ENCODE data around the gene EPGN.

EPGN gene

GRCh38 chr4:74344031-74344430, 35.8 kb downstream of the EPGN start:
- ATAC-seq = no peak

DNA sequence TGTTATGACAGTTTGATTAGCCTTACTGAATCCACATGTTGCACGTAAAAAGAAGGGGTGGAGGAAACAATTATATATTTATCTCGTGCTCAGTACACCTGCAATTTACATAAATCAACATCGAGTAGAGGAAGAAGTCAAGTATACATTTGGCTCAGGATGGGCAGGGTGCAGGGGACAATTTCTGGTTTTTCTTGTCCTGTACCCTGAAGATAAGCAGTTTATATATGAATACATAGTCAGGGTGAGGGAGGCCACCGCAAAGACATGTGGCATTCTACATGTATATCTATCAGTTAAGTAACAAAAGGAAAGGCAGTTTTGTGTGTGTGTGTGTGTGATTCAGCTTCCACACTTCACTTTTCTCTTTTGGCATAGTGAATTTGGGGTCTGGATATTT, 45.6 kb downstream of the EPGN start:
- ATAC-seq = no peak

GRCh38 chr4:74357965-74358364, 49.7 kb downstream of the EPGN start:
- ATAC-seq = no peak

DNA sequence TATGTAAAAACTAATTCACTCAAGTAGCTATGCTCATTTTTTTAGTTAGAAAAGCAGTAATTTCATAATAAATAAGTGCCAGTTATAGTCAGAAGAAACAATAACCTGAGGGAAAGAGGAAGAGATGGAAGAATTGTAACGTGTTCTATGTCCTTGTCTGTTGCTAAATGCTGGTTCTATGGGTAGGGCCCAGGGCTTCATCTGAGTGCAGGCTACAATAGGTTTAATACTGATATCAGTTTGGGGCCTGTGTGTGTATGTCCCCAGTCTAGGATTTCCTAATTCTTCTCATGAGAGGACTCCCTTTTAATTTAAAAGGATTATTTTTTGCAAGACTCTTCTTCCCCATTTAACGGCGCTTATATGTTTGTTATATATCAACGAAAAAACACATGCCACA, 53.4 kb downstream of the EPGN start:
- no peak for ATAC-seq

GRCh38 chr4:74362347-74362746, 54.1 kb downstream of the EPGN start:
- ATAC-seq = no peak

DNA sequence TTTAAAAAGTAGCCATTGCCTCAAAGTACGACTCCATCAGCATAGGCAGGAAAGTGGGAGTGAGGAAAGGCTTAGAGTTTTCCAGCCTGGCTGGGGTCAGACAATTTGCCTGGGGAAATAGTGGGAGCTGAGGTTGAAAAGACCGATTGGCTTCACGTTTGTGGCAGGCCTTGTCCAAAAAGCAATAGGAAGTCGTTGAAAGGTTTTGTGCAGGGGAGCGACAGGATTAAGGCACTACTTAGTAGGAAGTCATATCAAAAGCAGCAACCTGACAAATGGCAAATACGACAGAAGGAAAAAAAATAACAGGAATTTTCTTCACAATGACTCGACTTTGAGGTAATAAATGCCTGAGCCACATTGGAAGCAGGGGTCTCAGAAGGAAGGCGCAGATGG, 56.0 kb downstream of the EPGN start:
- ATAC-seq = no peak

DNA sequence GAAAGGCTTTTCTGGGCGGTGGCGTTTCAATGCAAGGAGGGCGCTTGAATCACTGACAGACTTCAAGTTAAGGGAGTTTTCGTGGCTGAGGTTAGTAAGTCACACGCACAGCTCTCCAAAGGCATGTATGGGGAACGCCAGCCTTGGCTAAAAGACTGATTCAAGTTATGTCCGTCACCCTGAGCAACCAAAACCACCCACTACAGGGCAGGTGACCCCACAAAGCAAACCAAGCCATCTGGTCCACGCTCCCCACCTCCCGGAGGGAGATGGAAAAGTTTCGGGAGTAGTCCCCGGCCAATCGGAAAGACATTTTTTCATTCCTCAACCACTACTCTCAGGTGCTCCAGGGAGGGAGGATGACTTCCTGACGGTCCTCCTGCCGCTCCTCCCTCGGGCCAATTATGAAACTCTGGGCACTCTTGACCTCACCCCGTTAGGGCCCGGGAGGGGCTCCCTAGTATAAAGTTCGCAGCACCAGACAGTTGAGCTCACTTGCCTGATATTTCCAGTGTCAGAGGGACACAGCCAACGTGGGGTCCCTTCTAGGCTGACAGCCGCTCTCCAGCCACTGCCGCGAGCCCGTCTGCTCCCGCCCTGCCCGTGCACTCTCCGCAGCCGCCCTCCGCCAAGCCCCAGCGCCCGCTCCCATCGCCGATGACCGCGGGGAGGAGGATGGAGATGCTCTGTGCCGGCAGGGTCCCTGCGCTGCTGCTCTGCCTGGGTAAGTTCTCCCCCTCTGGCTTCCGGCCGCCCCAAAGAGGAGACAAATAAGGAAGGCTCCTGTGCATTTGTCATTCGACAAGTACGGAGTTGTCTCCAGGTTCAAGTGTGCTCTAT, 56.6 kb downstream of the EPGN start, which contains the start of gene EREG:
EREG (plus strand) TSS at position 494 of the 840 bp plus-strand sequence; CDS start at position 658, 164 bp downstream.
- peak; percentile 20 to 35 for ATAC-seq

DNA sequence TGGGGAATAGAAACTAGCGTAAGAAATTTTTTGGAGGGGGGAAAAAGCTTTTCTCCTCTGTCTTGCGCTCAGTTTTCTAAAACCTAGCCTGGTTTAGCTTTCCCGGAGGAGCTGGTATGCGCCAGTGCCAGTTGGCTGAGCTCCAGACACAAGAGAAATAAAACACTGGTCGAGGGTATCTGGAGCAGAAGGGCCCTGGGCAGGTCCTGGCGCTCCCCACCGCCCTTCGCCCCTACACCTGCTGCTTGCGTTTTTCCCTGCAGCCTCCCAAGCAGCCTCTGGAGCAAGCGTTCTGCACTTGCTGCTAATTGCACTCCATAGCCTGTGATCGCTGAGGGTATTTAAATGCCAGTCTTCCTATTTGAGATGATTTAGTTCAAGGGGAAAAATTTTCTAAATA, 57.5 kb downstream of the EPGN start:
- ATAC-seq = no peak

All from activated CD4-positive, CD25-positive, alpha-beta regulatory T cell treated with anti-CD3 and anti-CD28 coated beads, Interleukin-2, amount 50 U/mL, for 24 hours (primary cell).